Measurements from ENCODE around the gene KCMF1.

Gene KCMF1

GRCh38 chr2:84947010-84947593 lies 23.9 kb upstream of the KCMF1 start:
- Histone ChIP-seq H3K4me3 (ENCODE audit: low read depth, low read length) (no peak overlapping the region), H3K36me3 (ENCODE audit: control insufficient read depth in 2 of 2, insufficient read depth in 1 of 2, low read length in 2 of 2) (no peaks in the 10 kb centered on the region), H3K9me3 (ENCODE audit: control insufficient read depth, insufficient read depth, low read depth, low read length) (no peaks in the 10 kb centered on the region), H3K4me1 (ENCODE audit: control insufficient read depth, insufficient read depth, low read length) (no peaks in the 10 kb centered on the region), H3K27ac (ENCODE audit: extremely low read depth, low read depth, low read length) (no peak overlapping the region)
- peak; percentile 70; the same call in 1 of the 2 replicates for TF ChIP-seq ZNF121 (tag by site-specific recombination; IDR thresholded peaks at IDR 0.05)
- no peak for TF ChIP-seq ZBTB26 (tag by site-specific recombination; optimal IDR thresholded peaks at IDR 0.05)
- no peak for TF ChIP-seq ZNF548 (tag by site-specific recombination; IDR thresholded peaks at IDR 0.05)
- ChIA-PET POLR2A (interaction anchor here (1.0 to 1.7 kb wide), 7 partner anchors 11 to 41 kb away, joined by 3 to 9 read pairs (median 4); no protein-coding TSS in a partner anchor), CTCF (interaction anchor here (0.6 to 3.8 kb wide), 5 partner anchors 21 to 508 kb away, joined by 3 to 18 read pairs (median 4); no protein-coding TSS in a partner anchor)

GRCh38 chr2:84953535-84953934 lies 17.4 kb upstream of the KCMF1 start:
- no peak overlapping the region for H3K4me3 ChIP-seq (ENCODE audit: low read depth, low read length)
- ChIA-PET POLR2A (no interaction called here), CTCF (interaction anchor here (1.1 to 2.1 kb wide), 2 partner anchors 27 to 64 kb away, joined by 3 to 5 read pairs; no protein-coding TSS in a partner anchor)
- H3K9me3 ChIP-seq (ENCODE audit: control insufficient read depth, insufficient read depth, low read depth, low read length): no peaks in the 10 kb centered on the region
- TF ChIP-seq ZNF394 (tag by site-specific recombination; IDR thresholded peaks at IDR 0.05; ENCODE audit: borderline replicate concordance) (no peak), ZNF664 (tag by site-specific recombination; IDR thresholded peaks at IDR 0.05) (no peak), SP7 (tag by site-specific recombination; IDR thresholded peaks at IDR 0.05) (no peak)
- H3K36me3 ChIP-seq (ENCODE audit: control insufficient read depth in 2 of 2, insufficient read depth in 1 of 2, low read length in 2 of 2): no peaks in the 10 kb centered on the region
- H3K27ac ChIP-seq (ENCODE audit: extremely low read depth, low read depth, low read length): no peak overlapping the region
- H3K4me1 ChIP-seq (ENCODE audit: control insufficient read depth, insufficient read depth, low read length): peaks cover 10% of the 10 kb centered on the region

GRCh38 chr2:84954329-84954728 lies 16.6 kb upstream of the KCMF1 start:
- H3K36me3 ChIP-seq (ENCODE audit: control insufficient read depth in 2 of 2, insufficient read depth in 1 of 2, low read length in 2 of 2): no peaks in the 10 kb centered on the region
- TF ChIP-seq GFI1B (tag by site-specific recombination; IDR thresholded peaks at IDR 0.05) (no peak), SP2 (tag by site-specific recombination; IDR thresholded peaks at IDR 0.05) (no peak), KLF16 (tag by site-specific recombination; IDR thresholded peaks at IDR 0.05) (no peak), ZNF776 (tag by site-specific recombination; IDR thresholded peaks at IDR 0.05; ENCODE audit: borderline replicate concordance) (no peak), ZNF585B (tag by site-specific recombination; IDR thresholded peaks at IDR 0.05) (no peak)
- no peaks in the 10 kb centered on the region for H3K9me3 ChIP-seq (ENCODE audit: control insufficient read depth, insufficient read depth, low read depth, low read length)
- H3K4me3 ChIP-seq (ENCODE audit: low read depth, low read length): no peak overlapping the region
- peaks cover 16% of the 10 kb centered on the region for H3K4me1 ChIP-seq (ENCODE audit: control insufficient read depth, insufficient read depth, low read length)
- no peak overlapping the region for H3K27ac ChIP-seq (ENCODE audit: extremely low read depth, low read depth, low read length)
- POLR2A ChIA-PET: no interaction called here
- CTCF ChIA-PET: interaction anchor here (1.1 to 2.1 kb wide), 2 partner anchors 28 to 63 kb away, joined by 3 to 5 read pairs; no protein-coding TSS in a partner anchor

- CTCF ChIA-PET: interaction anchor here (0.6 to 2.9 kb wide), 3 partner anchors 14 to 74 kb away, joined by 3 to 14 read pairs (median 3); no protein-coding TSS in a partner anchor
- no peak for TF ChIP-seq HOXC10 (CRISPR knock-in tag; IDR thresholded peaks at IDR 0.05)
- TF ChIP-seq ZNF157 (tag by site-specific recombination; IDR thresholded peaks at IDR 0.05): 0 out of 2 replicates have a peak, but pooled peaks have one; percentile 55
- TF ChIP-seq ZNF341 (tag by site-specific recombination; IDR thresholded peaks at IDR 0.05; ENCODE audit: low read depth): no peak
- Histone ChIP-seq H3K36me3 (ENCODE audit: control insufficient read depth in 2 of 2, insufficient read depth in 1 of 2, low read length in 2 of 2) (peaks cover 0 to 4% of the 10 kb centered on the region in 2 experiments; a peak in 1 of 3 replicates), H3K9me3 (ENCODE audit: control insufficient read depth, insufficient read depth, low read depth, low read length) (no peaks in the 10 kb centered on the region), H3K4me3 (ENCODE audit: low read depth, low read length) (no peak overlapping the region), H3K4me1 (ENCODE audit: control insufficient read depth, insufficient read depth, low read length) (peaks cover 27% of the 10 kb centered on the region), H3K27ac (ENCODE audit: extremely low read depth, low read depth, low read length) (no peak overlapping the region)
- POLR2A ChIA-PET: interaction anchor here (1.0 kb wide), 1 partner anchor 50 kb away, joined by 3 read pairs; no protein-coding TSS in a partner anchor
Observed at GRCh38 chr2:84956334-84957297, 14.3 kb upstream of the KCMF1 start.
